T-helper 22 cell (primary cell): ENCODE data around the gene COL13A1.

Source experiments
- DNase-seq: peaks from one replicate; pipeline ENCODE4 v3.0.0-alpha.2; 2020; ENCODE audit warnings: low read depth

COL13A1 gene

DNA sequence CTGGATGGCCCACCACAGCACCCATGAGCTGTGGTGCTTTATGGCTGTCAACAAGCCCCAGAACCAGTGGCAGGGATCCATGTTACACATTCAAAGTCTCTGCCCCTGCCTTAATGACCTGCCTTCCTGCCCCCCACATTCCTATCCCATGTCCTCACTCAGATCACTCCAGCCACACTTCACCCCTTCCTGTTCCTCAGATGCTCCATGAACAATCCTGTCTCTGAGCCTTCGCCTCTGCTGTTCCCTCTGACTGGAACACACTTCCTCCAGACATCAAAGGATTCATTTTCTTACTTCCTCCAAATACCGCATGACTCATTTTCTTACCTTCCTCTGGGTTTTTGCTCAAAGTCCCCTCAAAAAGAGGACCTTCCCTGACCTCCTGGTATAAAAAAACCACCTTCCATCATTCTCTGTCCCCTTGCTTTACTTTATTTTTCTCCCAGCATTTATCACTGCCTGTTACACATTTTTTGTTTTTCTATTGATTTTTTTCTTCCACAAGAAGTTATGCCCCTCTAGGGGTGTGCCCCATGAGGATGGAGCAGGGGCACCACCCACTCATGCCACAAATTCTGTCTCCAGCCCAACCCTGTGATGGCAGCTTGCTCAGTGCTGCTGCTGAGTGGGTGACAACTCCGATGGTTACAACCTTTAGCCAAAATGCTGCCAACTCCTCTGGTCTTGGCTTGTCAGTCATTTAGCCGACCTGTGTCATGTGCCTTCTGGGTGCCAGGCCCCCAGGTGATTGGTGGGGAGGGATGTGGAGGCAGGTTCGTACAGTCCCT, 18.2 kb downstream of the COL13A1 start:
- no peak for DNase-seq

DNA sequence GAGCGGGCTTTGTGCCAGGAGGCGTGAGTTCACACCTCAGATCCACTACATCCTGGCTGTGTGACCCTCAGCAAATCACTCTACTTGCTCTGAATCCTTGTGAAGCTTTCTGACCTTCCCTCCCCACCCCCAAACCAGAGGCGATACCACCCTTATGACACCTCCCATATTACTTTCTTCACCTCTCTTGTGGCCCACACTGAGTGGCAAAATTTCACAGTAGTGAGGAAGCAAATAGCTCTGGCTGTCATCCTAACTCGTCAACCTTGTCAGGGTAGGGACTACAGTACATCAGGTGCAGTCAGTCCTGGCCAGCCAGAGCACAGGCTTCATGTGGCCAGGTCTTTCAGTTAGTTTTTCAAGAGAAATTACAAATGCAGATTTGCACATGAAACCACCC, 19.1 kb downstream of the COL13A1 start:
- DNase-seq = no peak

DNA sequence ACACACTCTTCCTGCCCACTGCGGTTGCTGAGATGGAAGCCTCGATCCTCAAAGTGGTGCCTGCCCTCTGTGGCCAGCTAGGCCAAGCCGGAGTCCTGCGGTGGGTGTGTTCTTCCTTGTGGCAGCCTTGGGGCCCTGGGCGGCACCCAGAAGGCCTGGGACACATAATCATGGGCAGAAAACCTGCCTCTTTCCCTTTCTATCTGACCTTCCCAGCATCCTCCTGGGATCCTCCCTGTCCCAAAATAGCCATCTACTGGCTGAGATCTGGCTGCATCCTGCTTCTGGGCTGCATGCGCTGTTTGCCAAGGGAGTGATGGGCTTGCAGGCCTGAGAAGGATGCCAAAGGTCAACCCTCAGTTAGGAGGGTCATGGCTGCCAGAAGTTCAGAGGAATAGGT, 23.9 kb downstream of the COL13A1 start:
- no peak for DNase-seq

DNA sequence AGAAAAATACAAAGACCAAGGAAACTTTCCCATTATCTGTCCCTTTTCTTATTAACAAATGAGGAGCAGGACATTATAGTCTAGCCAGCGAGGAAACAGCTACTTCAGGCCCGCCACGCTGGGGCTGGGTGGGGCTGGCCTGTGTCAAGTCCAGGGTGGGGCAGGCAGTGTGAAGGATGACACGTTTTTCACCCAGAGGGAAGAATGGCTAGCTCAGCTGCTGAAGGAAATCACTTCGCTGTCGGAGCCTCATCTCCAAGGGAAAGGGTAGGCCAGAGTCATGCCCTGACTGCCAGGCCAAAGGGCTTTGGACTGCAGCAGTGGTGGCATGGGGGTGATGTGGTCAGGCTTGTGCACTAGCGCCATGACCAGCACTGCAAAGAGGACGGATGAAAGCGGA, 24.4 kb downstream of the COL13A1 start:
- DNase-seq = no peak

DNA sequence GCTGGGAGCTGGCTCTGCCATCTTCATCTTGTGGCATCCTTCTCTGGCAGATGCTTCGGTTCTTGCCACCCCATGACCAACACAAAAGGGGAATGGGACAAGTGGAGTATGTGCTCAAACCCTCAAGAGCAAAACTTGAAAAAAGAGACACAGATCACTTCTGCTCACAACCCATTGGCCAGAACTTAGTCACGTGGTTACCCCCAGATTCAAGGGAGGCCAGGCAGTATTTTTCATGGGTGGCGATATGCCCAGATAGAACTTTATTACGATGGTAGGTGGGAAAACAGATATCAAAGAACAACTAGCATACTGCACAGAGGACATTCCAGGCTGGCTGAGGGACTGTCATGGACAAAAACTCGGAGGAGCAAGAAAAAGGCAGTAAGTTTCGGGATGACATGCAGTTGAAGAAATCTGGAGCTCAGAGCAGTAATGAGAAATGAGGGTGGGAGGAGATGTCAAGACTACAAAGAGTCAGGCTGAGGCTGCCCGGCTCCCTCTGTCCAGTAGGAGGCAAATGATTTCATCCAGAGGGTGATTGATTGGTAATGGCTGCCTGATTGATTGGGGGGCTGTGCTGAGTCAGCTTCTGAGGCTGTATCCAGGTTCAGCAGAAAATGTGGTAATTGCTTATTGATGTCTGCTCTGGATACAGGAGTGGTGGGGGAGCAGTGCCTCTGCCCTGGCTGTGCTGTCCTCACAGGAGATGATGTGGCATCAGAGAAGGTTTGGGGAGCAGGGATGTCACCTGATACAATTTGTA, 25.3 kb downstream of the COL13A1 start:
- DNase-seq = no peak

DNA sequence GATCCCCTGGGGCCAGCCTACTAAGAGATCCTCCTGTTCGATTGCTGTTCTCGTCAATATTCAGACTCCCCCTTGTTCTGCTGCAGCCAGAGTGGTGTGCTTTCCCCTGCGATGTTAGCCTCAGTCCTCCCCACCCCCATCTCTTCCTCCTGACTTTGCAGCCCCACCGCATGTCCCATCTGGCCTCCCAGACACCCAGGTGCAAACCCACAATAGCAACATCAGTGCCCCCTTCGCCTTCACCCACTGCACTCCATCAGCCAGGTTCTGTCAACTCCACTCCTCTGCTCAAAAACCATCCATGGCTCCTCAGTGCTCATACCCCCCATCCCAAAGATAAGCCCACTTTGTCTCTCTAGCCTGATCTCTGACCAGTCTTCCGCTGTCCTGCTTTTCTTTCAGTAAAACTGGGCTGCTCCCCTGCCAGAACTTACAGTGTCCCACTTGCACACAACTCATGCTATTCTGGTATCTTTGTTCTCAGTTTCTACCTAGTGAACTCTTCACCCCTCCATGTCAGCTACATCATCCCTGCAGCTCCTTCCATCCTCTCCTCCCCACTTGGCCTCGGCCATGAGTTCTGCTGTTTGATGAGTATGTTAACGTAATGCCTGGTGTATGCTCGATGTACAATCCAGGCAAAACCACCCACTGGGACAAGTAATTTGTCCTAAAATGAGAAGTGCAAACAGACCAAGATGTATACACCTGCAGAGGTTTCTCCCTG, 26.6 kb downstream of the COL13A1 start:
- DNase-seq = no peak

DNA sequence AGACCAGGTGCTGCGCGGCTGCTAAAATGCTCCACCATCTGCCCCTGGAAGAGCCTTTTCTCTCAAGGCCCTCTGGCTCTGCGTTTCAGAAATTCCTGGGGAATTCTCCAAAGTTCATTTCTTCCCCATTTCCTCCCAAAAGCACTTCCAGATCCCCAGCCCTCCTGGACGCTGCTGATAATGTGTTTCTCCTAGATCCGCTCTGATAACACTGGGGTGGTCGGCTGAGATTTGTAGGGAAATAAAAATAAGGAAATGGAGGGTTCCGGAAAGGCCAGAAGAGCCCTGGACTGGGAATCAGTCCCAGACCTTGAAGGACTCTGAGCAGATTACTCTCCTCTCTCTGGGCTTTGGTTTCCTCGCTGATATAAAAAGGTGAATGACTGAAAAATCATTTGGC, 28.1 kb downstream of the COL13A1 start:
- DNase-seq = no peak

DNA sequence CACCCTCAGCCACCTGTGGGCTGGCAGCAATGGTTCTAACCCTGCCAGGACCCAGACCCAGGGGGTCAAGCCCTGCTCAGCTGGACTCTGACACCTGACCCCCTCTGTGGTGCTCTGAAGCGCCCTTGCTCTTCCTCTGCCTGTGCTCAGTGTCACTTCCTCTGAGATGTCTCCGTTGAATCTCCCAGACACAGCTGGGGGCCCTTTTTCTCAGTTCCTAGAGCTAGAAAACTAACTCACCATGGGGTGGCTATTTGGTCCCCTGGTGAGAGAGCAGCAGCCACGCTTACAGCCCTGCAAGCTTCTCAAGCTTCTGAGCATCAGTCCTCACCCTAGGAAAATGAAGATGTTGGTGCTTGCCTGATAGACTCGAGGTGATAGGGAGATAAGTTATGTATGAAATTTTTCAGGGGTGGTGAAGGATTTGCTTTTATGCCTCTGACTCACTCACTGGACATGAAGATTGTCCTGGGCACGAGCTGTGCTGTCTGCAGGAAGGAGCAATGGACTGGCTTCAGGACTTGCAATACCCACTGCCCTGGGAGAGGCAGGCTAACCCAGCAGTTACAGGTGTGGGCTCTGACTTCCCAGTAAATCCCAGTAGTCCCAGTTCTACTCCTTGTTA, 29.6 kb downstream of the COL13A1 start:
- no peak for DNase-seq

DNA sequence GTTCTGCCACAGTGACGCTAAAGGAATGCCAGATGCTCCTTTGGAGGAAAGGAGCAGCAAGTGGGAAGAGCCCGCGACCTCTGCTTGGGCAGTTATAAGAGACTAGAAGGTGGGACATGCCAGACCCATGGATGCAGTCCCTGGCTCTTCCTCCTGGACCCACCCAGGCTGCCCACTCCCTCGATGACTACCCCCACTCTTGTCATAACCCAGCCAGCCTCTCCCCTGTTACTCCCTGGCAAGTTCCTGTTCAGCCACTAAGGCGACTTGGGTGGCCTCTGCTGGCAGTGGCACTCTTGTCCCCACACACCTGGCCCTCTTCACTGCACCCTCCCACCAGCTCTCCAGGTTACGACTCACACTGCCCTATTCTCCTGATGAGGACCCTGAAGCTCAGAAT, 33.5 kb downstream of the COL13A1 start:
- DNase-seq = no peak

DNA sequence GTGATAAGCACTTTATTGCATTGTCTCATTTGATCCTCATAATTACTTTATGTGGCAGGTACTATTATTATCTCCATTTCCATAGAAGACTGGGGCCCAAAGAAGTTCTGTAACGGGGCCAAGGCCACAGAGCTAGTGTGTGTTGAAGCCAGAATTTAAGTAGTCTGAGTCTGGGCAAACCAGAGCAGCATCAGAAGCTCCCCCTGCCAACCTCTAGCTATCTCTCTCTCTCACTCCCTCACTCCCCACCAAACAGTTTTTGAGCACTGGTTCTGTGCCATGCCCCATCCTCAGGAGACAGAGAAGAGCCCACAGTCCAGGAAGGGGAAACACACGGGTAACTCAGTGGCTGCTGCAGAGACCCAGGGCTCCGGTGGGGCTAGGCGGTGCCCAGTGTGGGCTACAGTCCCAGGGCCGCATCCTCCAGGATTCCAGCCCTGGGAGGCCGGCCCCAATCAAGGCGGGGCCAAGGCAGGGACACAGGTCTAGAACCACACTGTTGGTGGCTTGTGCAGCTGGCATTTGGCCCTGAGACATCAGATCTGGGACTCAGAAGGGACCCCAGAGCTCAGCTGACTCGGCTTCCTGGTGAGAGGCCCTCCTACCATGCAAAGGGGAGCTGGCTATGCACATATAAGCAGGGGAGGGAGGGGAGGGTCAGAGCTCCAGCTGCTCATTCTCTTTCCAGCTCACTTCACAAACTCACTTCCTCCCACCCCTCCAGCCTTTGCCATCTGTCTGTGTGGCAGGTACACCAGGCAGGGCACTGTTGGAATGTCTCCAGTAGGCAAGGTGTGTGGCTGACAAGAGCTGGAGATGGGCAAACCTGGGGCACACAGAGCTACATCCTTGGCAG, 34.4 kb downstream of the COL13A1 start:
- DNase-seq = no peak

DNA sequence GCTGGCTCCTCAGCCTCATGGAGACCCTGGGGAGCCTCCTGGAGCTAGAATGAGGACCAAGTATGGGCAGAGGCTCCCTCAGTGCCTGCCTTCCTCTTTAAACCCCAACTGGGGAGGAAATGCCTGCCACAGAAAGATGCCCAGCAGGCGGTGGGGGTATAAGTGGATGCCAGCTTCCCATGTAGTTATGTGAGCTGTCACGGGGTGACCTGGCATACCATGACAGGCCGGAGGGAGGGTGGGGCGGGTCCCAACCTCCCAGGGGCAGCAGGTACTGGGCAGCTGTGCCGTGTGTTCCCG, 35.0 kb downstream of the COL13A1 start:
- DNase-seq = no peak

DNA sequence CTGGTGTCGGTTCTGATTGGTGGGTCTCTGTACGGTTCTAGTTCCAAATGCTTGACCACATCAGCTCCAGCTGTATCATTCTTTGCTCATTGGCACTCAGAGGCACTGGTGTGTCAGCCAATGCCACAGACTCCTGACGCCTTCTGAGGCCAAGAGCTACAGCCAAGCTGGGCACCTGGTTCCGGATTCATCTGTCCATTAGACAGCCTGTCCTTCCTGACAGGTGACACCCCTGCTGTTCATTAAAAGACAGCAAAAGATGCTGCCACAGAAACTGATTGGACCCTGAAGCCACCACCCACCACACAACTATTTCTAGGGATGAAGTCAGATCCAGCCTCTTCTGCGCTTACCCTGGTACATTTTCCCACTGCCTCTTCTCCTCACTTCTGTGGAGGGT, 35.6 kb downstream of the COL13A1 start:
- DNase-seq = no peak

DNA sequence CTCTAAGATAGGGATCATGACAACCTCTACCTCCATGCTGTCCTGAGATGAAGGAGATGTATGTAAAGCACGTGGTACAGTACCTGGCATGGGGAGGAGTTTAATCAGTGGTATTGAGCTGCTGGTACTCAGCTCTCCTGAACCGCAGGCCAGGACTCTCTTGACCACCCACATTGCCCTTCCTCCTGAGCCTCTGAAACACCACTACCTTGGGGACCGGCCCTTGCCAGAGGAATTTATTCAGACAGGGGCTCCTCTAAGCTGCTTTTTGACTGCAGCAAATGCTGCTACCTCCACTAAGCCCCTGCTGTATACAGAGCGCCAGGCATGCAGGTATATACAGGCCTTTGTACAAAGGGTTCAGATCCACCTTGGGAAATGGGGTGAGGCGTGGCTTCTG, 36.7 kb downstream of the COL13A1 start:
- DNase-seq = no peak

DNA sequence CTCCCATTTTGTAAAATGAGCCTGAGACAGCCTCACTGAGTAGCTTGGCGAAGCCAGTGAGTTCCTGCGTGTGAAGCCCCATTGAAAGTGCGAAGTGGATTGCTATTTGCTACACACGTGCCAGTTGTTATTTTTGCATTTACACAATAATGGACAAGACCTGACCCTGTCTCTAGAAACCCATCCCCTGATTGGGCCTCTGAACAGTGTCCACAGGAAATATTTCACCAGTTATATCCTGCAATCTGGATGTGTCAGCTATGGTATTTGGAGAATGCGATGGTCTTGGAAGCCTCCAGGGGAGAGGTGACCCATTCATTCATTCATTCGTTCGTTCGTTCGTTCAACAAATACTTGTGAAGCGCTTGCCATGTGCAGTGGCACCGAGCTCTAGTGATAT, 37.1 kb downstream of the COL13A1 start:
- no peak for DNase-seq

DNA sequence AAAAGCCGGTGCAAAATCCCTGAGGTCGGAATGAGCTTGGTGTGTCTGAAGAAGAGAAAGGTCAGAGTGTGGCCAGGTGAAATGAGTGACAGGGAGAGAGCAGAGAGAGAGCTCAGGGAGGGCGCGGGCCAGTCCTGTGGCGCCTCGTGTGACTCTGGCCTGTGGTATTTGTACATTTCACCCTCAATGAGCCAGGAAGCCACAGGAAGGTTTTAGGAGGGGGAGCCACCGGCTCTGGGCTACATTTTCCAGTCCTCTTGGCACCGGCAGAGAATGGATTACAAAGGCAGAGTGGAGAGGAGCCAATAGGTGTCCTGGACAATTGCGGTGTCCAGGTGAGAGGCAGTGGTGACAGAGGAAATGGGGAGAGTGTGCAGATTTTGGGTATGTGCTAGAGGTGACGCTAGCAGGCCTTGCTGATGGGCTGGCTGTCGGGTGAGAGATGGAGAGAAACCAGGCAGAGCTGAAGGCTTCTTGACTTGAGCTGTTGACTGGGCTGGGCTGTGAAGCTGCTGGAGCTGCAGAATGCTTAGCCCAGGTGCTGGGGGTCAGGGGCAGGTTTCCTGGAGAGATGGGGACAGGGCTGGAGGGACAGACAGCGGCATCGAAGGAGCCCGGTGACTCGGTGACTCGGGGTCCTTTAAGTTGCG, 38.1 kb downstream of the COL13A1 start:
- no peak for DNase-seq

DNA sequence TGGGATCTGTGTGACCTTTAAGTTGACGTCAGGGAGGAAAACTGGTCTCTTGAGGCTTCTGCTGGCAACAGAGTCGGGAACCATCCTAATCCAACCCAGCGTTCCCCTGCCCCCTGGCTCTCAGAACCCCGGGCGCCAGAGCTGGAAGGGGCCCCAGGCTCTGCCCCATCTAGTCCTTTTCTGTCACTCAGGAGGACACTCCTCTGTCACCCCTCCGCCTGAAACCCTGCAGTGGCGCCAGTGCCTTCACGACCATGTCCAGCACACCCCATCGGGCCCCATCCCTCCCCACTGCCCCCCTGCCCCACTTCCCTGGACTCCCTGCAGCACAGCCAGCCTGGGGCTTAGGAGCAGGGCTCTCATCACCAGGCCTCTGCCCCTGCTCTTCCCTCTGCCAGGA, 39.1 kb downstream of the COL13A1 start:
- DNase-seq = no peak

DNA sequence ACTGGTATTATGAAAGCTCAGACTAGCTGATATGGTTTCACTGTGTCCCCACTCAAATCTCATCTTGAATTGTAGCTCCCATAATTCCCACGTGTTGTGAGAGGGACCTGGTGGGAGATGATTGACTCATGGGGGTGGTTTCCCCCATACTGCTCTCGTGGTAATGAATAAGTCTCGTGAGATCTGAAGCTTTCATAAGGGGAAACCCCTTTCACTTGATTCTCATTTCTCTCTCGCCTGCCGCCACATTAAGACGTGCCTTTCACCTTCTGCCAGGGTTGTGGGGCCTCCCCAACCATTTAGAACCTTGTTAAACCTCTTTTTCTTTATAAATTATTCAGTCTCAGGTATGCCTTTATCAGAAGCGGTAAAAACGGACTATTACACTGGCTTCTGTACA, 40.3 kb downstream of the COL13A1 start:
- no peak for DNase-seq

DNA sequence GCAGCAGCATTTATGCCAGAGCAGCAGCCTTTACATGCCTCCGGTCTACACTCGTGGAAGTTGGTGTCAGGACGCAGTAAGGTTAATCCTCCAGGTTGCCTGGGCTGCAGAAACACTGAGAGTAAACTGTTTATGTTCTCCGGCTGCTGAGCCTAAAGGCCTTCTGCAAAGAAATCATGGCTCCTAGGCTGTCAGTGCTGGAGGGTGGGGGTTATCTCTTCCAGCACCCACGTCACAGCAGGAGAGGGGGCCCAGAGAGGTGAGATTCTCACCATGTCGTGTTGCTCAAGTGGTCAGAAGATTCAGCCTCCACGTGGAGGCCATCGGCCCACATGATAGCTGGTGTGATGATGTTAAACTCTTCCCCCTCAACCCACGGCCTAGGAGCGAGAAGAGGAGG, 41.2 kb downstream of the COL13A1 start:
- DNase-seq = no peak

DNA sequence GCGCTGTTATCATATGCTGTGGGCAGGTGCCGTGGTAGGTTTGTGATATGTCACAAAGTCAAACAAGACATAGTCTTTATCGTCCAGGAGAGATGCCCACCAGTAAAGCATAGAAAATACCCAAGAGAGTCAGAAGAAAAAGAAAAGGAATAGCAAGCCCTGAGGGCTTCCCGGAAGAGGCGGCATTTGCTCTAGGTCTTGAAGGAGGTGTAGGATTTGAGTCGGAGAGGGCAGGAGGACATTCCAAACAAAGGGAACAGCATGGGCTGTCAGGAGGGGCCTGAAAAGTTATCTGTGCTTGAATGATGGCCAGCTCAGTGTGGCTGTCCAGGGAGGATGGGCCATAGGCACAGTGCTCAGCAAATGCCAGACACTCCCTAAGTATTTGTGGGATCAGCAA, 42.2 kb downstream of the COL13A1 start:
- DNase-seq = no peak

DNA sequence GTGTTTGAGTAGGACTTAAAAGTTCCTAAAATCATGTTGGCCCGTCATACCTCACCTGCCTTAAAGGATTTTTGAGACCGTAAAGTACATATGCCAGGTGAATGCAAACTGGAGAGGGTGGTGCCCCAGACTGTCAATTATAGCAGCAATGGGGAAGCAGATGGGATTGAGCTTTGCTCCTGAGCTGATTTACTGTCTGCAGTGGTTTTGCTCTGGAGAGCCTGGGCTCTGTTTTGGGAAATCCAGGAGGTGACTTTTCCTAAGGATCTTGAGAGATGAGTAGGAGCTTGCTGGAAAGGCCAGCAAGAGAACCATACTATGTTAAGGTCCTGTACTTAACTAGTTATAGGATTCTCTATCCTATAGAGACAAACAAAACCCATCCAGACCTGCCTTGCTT, 43.0 kb downstream of the COL13A1 start:
- DNase-seq = no peak

DNA sequence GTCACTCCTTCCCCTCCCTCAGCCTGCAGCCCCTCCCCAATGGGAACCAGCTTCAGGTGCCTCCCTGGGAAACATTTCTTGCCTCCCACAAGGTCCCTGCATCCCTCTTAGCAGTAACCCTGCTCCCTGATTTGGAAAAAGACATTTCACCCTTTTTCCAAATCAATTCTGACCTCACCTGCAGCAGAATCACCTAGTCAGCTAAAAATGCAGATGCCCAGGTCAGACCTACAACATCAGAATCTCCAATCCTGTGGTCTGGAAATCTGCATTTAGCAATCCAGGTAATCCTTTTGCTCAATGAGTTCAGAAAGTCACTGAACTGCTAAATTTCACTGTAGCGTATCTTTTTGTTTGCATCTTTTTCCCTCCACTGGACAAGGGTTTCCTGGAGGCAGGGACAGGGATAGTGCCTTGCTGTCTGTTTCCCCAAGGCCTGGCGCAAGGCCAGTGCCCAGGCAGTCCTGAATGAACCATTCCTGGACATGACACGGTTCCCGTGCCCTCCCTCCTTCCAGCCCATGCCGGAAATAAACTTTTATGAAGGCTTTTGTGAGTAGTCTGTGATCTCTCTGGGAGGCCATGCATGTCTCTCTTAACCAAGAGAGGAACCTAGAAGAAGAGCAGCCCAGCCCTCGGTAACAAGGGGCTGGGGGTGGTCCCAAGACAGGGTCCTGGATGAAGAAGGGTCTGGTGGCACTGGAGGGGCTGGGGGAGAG, 44.0 kb downstream of the COL13A1 start:
- no peak for DNase-seq
